GM21423 (cell line): Measurements from ENCODE around the gene SLC35F4.
"Not testable (repeated sequence)": the region's sequence is repeated elsewhere in the genome, so short reads cannot be mapped to it uniquely, and the experiment has no call there.

Experiments
- ATAC-seq: cut with Tn5 transposase; IDR thresholded peaks from one replicate; pipeline ENCODE4 v1.9.1; 2021; ENCODE audit warnings: mild to moderate bottlenecking, moderate library complexity; ENCODE audit not compliant: unreplicated experiment

SLC35F4 gene

GRCh38 chr14:57865403-57866198 is at the start of gene SLC35F4:
TSS of gene SLC35F4 (minus strand) at chr14:57866092.
- no peak for ATAC-seq

GRCh38 chr14:57909626-57910025 is 43.7 kb upstream of the SLC35F4 start:
- ATAC-seq = no peak

DNA sequence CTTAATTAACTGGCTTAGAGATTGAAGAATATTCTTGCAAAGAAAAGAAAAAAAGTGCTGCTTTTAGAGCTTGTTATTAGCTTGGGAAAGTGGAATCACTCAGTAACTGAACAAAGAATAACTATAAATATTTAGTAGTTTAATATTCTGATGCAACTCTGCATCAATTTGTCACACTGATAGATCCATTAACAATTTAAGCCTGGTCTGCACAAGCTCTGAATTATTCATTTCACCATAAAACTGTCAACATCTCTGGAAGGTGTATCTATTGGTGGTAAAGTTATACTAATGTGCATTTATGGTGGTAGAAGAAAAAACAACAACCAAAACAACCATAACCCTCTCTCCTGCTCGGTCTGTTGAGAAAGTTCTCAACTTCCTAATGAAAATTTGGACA is 38.1 kb upstream of the SLC35F4 start:
- ATAC-seq = no peak

GRCh38 chr14:57898837-57899572 is 33.1 kb upstream of the SLC35F4 start:
- ATAC-seq = no peak

DNA sequence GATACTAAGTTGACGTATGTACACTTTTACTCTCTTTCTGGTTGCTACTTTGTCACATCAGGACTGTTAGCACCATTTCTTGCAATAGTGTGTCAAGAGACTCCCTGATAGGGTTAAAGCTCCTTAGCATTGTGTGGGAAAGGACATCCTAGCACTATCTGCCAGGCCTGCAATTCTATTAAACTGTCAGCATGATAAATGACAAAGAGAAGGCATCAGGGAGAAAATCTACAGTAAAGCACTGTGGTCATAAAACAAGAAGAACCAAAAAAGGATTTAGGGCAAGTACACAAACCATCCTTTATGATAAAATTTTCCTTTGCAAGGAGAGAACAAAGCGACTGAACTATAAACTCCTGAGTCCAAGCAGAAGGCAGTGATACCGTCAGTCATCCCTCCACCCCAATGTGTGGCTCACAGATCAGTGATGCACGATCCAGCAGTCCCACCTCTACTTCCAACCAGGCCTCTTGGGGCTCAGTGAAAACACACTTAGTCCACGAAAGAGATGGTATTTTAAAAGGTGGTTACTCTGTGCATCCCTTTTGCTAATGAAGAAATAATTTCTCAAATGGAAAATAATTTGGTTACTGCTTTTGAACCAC is 31.4 kb upstream of the SLC35F4 start:
- ATAC-seq = no peak

GRCh38 chr14:57889245-57889644 is 23.4 kb upstream of the SLC35F4 start:
- no peak for ATAC-seq

GRCh38 chr14:57884175-57884574 is 18.3 kb upstream of the SLC35F4 start:
- ATAC-seq = no peak

DNA sequence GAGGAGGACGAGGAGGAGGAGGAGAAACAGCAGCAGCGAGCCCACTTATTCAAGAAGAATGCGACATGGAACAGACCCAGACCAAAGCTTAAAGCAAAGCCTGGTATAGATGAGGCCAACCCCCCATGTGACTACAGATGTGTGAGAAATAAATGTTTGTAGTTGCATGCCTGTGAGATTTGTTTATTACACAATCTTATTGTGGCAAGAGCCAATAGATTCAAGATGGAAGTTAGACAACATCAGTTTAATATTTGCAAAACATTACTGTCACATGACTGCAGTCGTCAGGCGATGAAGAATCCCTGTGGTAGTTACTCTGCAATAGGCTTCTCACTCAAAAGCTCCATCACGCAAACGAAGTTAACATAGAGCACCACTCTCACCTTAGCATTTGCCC is 17.2 kb upstream of the SLC35F4 start:
- ATAC-seq = no peak

DNA sequence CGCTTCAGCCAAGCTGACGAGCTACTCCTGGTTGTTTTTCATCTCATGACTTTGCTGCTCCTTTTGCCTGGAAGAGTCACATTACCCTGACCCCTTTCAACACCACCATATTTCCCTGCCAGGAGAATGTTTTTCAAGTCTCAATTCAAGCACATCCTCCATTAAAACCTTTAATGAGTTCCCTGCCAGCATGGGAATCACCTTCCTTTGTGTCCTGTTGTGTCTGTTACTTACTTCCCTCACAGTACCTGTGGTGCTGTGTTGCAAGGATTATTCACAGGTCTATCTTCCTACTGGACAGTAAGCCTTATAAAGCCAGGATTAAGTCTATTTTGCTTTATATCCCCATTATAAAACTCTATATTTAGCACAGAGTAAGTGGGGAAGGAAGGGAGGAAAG is 13.6 kb upstream of the SLC35F4 start:
- ATAC-seq = no peak

DNA sequence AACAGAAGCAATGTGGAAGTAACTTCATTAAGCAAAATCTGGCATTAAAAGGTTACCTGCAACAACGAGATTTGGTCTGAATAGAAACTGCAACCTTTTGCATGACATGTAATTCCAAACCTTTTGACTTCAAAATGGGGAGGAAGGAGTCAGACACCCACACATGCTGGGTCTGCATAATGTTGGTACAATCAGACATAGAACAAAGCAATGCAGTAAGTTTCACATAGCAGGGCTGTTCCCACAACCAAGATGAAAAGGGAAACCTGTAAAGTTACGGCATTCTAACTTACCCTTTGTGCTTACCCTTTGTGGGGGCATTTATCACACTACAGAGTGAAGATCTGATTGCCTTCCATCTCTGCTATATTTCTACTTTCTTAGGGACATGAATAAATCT is 10.1 kb upstream of the SLC35F4 start:
- ATAC-seq = no peak

GRCh38 chr14:57875296-57875695 is 9.4 kb upstream of the SLC35F4 start:
- ATAC-seq = no peak

- ATAC-seq = peak; percentile 77
Measured at GRCh38 chr14:57871459-57872080, 5.7 kb upstream of the SLC35F4 start.

GRCh38 chr14:57870686-57871457 is 5.0 kb upstream of the SLC35F4 start:
- ATAC-seq = no peak

- ATAC-seq = no peak
Measured at GRCh38 chr14:57869617-57870016, 3.7 kb upstream of the SLC35F4 start.

- no peak for ATAC-seq
Measured at GRCh38 chr14:57866199-57866705, 360 bp upstream of the SLC35F4 start.

DNA sequence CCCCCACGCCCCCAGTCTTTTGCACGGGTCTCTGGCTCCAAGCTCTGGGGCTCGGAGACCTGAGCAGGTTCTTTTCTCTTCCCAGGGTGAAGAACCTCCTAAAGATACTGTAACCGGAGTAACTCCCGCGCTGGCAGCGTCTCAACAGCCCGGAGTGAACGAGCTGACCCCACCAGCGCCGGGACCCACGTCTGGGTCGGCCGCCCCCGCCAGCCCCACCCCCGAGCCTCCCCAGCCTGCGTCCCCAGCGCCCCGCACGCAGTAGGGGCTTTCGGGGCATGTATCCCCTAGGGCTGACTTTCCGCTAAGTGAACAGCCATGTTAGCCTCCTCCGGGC is 858 bp downstream of the SLC35F4 start:
- ATAC-seq = no peak

DNA sequence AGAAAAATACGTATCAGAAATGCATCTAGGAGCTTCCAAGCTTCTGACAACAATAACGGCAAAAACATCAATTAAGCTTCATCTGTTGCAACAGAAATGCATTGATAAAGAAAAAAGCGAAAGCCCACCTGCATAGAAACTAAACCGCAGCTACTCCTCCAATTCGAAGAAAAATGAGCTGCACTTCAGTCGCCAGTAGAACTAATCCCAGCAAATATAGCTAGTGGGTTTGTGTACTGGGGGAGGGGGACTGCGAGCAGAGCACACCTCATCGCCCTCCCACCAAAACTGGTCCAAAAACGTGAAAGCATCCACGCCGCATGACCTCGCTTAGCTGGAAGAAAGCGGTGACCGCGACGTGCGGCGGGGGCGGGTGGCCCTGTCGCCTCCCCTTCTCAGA is 1.2 kb downstream of the SLC35F4 start:
- no peak for ATAC-seq

DNA sequence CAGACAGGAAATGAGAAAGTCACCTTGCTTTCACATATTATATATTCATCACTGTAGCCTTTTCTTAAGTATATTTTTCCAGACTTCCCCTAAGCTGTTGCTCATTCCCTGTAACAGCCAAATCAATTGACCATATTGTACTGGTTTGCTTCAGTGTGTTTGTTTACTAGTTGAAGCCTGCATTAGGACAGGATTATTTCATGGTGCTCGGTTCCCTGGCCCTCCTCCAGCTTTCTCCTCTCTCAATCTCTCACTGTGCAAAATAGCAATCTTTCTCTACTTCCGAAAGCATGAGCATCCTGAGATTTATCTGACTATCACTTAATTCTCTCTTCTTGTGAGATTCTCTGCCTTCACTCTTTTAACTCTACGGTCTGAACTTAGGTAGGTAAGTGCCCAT is 2.4 kb downstream of the SLC35F4 start:
- no peak for ATAC-seq

DNA sequence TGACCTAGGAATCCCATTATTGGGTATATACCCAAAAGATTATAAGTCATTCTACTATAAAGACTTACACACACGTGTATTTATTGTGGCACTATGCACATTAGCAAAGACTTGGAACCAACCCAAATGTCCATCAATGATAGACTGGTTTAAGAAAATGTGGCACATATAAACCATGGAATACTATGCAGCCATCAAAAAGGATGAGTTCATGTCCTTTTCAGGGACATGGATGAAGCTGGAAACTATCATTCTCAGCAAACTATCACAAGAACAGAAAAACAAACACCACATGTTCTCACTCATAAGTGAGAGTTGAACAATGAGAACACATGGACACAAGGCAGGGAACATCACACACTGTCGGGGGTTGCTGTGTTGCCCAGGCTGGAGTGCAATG is 10.2 kb downstream of the SLC35F4 start:
- not testable (repeated sequence) for ATAC-seq

- no peak for ATAC-seq
Measured at GRCh38 chr14:57854571-57854970, 11.3 kb downstream of the SLC35F4 start.

GRCh38 chr14:57851354-57851753 is 14.5 kb downstream of the SLC35F4 start:
- no peak for ATAC-seq
